Neural crest cell (in vitro differentiated cells): ENCODE measurements around the gene CDC42EP3. TPM values are rescaled to one million over a fixed set of nuclear protein-coding genes. Genes with fewer than 3 reads are reported as not detected.

ENCODE experiments used
- DNase-seq: peaks from one replicate; pipeline ENCODE4 v3.0.0; 2021; ENCODE audit warnings: low read depth, mixed read lengths, low spot score
- H3K27ac Mint-ChIP-seq: one replicate; pipeline ENCODE4 v1.8.0; 2021; ENCODE audit warnings: mild to moderate bottlenecking, mixed read lengths; ENCODE audit not compliant: unreplicated experiment
- H3K27me3 Mint-ChIP-seq: 2 replicates; pipeline ENCODE4 v1.8.0; 2021; ENCODE audit warnings: low read depth, mild to moderate bottlenecking, mixed read lengths
- H3K36me3 Mint-ChIP-seq: 2 replicates; pipeline ENCODE4 v1.8.0; 2021; ENCODE audit warnings: low read depth, mild to moderate bottlenecking, mixed read lengths
- H3K4me1 Mint-ChIP-seq: 2 replicates; pipeline ENCODE4 v1.8.0; 2021; ENCODE audit warnings: mixed read lengths
- H3K4me3 Mint-ChIP-seq: one replicate; pipeline ENCODE4 v1.8.0; 2021; ENCODE audit warnings: mild to moderate bottlenecking, mixed read lengths
- H3K9me3 Mint-ChIP-seq: 2 replicates; pipeline ENCODE4 v1.8.0; 2021; ENCODE audit warnings: mixed read lengths
- total RNA-seq: library from RNA; stranded (reverse); gene quantifications from 2 replicates; pipeline ENCODE4 v1.2.1, GENCODE V29; 2021
- TF ChIP-seq, protein P1 (sequence below): fragments of 200-600 bp; sonication (generic); conservative IDR thresholded peaks from 2 replicates; pipeline ENCODE4 v1.5.0; 2021; ENCODE audit warnings: antibody characterized with exemption, mild to moderate bottlenecking

The CDC42EP3 gene
- total RNA-seq, 1 donor from 2014 or later, result 15.7 TPM

GRCh38 chr2:37617119-37617892 is 54.1 kb downstream of the CDC42EP3 start:
- H3K4me3 Mint-ChIP-seq, result no peak overlapping the region
- DNase-seq, result no peak
- peaks cover 6% of the 10 kb centered on the region for H3K4me1 Mint-ChIP-seq
- no peaks in the 10 kb centered on the region for H3K36me3 Mint-ChIP-seq
- no peaks in the 10 kb centered on the region for H3K27me3 Mint-ChIP-seq
- no peak overlapping the region for H3K27ac Mint-ChIP-seq
- peaks cover 5% of the 10 kb centered on the region for H3K9me3 Mint-ChIP-seq
- TF ChIP-seq, protein P1, sequence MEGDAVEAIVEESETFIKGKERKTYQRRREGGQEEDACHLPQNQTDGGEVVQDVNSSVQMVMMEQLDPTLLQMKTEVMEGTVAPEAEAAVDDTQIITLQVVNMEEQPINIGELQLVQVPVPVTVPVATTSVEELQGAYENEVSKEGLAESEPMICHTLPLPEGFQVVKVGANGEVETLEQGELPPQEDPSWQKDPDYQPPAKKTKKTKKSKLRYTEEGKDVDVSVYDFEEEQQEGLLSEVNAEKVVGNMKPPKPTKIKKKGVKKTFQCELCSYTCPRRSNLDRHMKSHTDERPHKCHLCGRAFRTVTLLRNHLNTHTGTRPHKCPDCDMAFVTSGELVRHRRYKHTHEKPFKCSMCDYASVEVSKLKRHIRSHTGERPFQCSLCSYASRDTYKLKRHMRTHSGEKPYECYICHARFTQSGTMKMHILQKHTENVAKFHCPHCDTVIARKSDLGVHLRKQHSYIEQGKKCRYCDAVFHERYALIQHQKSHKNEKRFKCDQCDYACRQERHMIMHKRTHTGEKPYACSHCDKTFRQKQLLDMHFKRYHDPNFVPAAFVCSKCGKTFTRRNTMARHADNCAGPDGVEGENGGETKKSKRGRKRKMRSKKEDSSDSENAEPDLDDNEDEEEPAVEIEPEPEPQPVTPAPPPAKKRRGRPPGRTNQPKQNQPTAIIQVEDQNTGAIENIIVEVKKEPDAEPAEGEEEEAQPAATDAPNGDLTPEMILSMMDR, result no peak

- no peaks in the 10 kb centered on the region for H3K27me3 Mint-ChIP-seq
- DNase-seq, result no peak
- H3K4me3 Mint-ChIP-seq, result no peak overlapping the region
- peaks cover 6% of the 10 kb centered on the region for H3K4me1 Mint-ChIP-seq
- TF ChIP-seq, protein P1, result no peak
- H3K9me3 Mint-ChIP-seq, result peaks cover 5% of the 10 kb centered on the region
- no peak overlapping the region for H3K27ac Mint-ChIP-seq
- H3K36me3 Mint-ChIP-seq, result no peaks in the 10 kb centered on the region
Measured at GRCh38 chr2:37616677-37617005, 54.8 kb downstream of the CDC42EP3 start.

DNA sequence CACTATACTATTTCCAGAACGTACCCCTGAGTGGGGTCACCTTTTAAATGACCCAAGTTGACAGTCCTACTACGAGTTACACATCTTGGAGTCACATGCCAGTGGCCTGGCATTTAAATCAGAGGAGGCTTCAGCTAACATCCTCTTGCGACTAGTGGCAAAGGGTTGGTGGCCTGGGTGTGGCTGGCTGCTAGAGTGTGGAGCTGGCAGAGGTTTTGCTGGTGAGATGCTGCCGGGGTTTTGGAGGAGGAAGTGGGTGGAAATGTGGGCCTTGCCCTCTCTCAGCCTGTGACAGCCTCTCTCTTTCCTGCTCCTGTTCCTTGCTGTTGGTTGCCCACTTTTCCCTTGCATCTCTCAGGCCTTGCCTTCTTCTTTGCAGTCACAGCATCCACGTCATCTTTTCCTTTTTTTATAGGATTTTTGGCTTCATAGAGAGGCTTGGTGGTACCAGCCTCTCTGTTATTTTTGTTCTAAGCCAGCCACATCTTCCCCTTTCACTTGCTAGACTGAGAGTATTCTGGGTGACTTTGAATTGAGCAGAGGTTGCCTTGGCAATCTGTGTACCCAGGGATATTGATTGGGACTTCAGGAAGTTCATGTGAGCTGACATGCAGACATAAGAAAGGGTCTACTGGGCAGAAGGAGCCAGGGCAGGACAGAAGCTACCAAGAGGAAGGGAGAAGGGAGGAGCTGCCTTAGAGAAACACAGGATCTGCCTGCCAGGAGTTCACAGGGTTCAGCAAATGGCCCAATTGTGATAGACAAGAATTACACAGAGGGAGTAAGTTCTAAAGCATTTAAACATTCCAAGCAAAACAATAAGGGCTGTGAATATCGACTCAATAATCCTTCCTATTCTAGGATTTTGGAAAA is 55.4 kb downstream of the CDC42EP3 start:
- no peak overlapping the region for H3K27ac Mint-ChIP-seq
- no peaks in the 10 kb centered on the region for H3K36me3 Mint-ChIP-seq

DNA sequence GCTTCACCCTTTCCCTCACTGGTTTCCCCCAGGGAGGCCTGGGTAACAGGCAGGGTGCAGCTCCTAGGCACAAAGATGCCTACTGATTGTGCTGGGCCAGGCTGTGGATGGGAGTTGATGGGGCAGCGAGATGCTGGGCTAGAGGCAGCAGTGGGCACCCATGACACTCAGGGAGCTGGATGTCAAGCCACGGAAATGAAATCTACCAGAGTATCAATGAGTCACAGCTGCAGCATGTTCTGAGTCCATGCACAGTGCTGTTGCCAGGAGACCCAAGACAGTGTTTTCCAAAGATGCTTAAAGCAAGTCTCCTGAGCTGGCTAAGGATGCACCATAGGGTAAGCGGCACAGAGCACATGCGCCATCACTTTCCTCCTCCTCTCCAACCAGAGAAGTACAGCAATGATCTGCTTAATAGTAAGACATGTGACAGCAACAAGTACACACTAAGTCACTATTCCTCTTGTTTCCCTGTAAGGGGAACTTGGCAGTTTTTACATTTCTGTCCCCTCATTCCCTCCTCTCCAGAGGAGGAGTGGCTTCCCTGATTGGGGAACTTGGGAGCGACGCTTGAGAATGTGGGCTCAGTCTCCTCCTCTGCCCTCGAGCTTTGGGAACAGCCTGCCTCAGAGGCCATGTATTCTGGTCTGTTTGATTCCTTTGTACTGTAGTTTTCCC is 57.2 kb downstream of the CDC42EP3 start:
- Mint-ChIP-seq H3K27me3 (no peaks in the 10 kb centered on the region), H3K4me1 (peaks cover 6% of the 10 kb centered on the region), H3K36me3 (no peaks in the 10 kb centered on the region), H3K27ac (no peak overlapping the region), H3K9me3 (no peaks in the 10 kb centered on the region), H3K4me3 (no peak overlapping the region)
- no peak for DNase-seq
- TF ChIP-seq, protein P1, result no peak

More for the DNA sequence above, 55.4 kb downstream of the CDC42EP3 start:
- Mint-ChIP-seq H3K27me3 (no peaks in the 10 kb centered on the region), H3K4me1 (peaks cover 6% of the 10 kb centered on the region), H3K9me3 (peaks cover under 1% of the 10 kb centered on the region), H3K4me3 (no peak overlapping the region)
- TF ChIP-seq, protein P1, result no peak
- no peak for DNase-seq

GRCh38 chr2:37612382-37612781 is 59.1 kb downstream of the CDC42EP3 start:
- Mint-ChIP-seq H3K36me3 (peaks cover 1% of the 10 kb centered on the region), H3K27me3 (no peaks in the 10 kb centered on the region), H3K4me1 (peaks cover 6% of the 10 kb centered on the region), H3K9me3 (peaks cover 9% of the 10 kb centered on the region), H3K4me3 (no peak overlapping the region), H3K27ac (no peak overlapping the region)
- no peak for DNase-seq
- TF ChIP-seq, protein P1, result no peak
